ENCODE results near the gene DHDDS.

DNA sequence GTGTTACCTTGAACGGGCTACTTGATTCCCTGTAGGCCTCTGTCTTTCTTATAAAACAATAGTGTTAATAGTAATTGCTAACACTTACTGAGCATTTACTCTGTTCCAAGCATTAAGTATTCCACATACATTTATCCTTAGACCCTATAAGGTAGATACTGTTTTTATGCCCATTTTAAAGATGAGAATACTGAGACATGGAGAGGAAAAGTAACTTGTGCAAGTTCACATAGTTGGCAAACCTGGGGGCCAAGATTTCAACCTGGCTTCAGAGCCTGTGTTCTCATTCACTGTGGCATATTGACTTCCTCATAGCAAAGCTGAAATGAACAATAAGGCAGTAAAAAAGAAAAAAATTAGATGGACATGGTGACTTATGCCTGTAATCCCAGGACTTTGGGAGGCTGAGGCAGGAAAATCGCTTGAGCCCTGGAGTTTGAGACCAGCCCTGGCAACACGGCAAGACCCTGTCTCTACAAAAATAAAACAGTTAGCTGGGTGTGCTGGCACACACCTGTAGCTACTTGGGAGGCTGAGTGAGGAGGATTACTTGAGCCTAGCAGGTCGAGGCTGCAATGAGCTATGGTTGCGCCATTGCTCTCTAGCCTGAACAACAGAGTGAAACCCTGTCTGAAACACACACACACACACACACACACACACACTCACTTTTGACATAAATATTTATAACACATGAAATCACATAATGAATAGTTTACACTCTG is 20.5 kb downstream of the DHDDS start:
- TF ChIP-seq, protein P1, sequence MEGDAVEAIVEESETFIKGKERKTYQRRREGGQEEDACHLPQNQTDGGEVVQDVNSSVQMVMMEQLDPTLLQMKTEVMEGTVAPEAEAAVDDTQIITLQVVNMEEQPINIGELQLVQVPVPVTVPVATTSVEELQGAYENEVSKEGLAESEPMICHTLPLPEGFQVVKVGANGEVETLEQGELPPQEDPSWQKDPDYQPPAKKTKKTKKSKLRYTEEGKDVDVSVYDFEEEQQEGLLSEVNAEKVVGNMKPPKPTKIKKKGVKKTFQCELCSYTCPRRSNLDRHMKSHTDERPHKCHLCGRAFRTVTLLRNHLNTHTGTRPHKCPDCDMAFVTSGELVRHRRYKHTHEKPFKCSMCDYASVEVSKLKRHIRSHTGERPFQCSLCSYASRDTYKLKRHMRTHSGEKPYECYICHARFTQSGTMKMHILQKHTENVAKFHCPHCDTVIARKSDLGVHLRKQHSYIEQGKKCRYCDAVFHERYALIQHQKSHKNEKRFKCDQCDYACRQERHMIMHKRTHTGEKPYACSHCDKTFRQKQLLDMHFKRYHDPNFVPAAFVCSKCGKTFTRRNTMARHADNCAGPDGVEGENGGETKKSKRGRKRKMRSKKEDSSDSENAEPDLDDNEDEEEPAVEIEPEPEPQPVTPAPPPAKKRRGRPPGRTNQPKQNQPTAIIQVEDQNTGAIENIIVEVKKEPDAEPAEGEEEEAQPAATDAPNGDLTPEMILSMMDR (IDR thresholded peaks at IDR 0.05): no peak
- no peak for TF ChIP-seq POLR2A (IDR thresholded peaks at IDR 0.05)
- TF ChIP-seq EP300 (IDR thresholded peaks at IDR 0.05): no peak
